ENCODE measurements around the gene DNAJB13.

The DNAJB13 gene

GRCh38 chr11:73974604-73975478 is 24.0 kb downstream of the DNAJB13 start:
- no peak overlapping the region for H3K4me3 ChIP-seq (replicated peaks; ENCODE audit: low read depth, low read length)
- TF ChIP-seq, protein P1, sequence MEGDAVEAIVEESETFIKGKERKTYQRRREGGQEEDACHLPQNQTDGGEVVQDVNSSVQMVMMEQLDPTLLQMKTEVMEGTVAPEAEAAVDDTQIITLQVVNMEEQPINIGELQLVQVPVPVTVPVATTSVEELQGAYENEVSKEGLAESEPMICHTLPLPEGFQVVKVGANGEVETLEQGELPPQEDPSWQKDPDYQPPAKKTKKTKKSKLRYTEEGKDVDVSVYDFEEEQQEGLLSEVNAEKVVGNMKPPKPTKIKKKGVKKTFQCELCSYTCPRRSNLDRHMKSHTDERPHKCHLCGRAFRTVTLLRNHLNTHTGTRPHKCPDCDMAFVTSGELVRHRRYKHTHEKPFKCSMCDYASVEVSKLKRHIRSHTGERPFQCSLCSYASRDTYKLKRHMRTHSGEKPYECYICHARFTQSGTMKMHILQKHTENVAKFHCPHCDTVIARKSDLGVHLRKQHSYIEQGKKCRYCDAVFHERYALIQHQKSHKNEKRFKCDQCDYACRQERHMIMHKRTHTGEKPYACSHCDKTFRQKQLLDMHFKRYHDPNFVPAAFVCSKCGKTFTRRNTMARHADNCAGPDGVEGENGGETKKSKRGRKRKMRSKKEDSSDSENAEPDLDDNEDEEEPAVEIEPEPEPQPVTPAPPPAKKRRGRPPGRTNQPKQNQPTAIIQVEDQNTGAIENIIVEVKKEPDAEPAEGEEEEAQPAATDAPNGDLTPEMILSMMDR (IDR thresholded peaks at IDR 0.05; ENCODE audit: low read depth, low read length, missing control alignments) = no peak
- DNase-seq (ENCODE audit: extremely low read depth, low read depth) = no peak

GRCh38 chr11:73975479-73975757 is 24.6 kb downstream of the DNAJB13 start:
- H3K4me3 ChIP-seq (replicated peaks; ENCODE audit: low read depth, low read length) = no peak overlapping the region
- DNase-seq (ENCODE audit: extremely low read depth, low read depth) = no peak
- TF ChIP-seq, protein P1 (IDR thresholded peaks at IDR 0.05; ENCODE audit: low read depth, low read length, missing control alignments) = no peak

DNA sequence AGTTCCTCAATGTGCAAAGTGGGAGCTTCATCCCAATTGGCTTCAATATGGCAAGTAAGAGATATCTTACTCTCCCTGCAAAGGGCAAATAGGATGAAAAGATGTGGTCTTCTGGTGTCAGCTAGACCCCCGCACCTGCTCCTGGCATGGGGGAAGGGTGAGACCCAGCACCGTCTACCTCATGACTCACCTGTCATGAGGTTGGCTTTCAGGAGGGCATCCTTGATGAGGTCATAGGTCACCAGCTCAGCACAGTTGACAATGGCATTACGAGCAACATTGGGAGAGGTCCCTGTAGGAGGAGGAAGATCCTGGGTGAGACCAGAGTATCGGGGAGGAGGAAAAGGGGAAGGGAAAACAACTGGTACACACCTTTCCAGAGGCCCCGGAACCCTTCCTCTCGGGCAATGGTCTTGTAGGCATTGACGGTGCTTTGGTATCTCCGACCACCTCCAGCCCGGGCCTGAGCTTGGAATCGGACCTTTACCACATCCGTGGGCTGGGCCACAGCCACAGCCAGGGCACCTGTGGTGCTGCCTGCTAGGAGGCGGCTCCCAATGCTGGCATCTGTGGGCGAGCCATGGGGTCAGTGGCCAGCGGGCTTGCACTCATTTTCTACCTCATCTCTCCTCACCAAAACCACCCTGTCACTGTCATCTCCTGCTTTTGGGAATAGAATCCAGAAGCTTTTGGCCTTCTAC is 25.8 kb downstream of the DNAJB13 start:
- TF ChIP-seq, protein P1 (IDR thresholded peaks at IDR 0.05; ENCODE audit: low read depth, low read length, missing control alignments) = no peak
- DNase-seq (ENCODE audit: extremely low read depth, low read depth) = no peak
- H3K4me3 ChIP-seq (replicated peaks; ENCODE audit: low read depth, low read length) = no peak overlapping the region

DNA sequence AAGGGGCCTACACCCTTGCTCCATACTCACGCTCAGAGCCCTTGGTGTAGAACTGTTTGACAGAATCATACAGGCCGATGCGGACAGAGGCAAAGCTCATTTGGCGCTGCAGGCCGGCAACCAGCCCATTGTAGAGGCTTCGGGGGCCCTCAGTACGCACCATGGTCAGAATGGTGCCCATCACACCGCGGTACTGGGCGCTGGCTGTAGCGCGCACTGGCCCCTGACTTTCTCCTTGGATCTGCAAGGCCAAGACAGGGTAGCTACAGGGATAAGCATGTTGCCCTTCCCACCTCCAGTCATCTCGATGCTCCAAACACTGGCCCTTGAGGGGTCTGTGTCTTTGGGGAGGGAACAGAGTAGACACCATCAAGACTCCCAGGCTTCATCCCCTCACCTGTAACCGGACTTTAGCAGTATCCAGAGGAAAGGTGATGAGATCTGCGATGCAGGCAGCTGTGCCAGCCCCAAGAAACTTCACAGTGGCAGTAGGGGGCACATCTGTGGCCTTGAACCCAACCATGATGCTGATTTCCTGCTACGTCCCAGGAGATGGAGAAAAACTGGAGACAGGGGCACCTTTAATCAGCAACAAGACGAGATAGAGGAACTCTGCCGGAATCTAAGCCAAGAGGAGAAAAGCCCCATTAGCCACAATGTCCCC is 27.2 kb downstream of the DNAJB13 start:
- TF ChIP-seq, protein P1 (IDR thresholded peaks at IDR 0.05; ENCODE audit: low read depth, low read length, missing control alignments) = no peak
- no peak overlapping the region for H3K4me3 ChIP-seq (replicated peaks; ENCODE audit: low read depth, low read length)
- no peak for DNase-seq (ENCODE audit: extremely low read depth, low read depth)

- TF ChIP-seq, protein P1 (IDR thresholded peaks at IDR 0.05; ENCODE audit: low read depth, low read length, missing control alignments) = no peak
- no peak for DNase-seq (ENCODE audit: extremely low read depth, low read depth)
- no peak overlapping the region for H3K4me3 ChIP-seq (replicated peaks; ENCODE audit: low read depth, low read length)
Measured at GRCh38 chr11:73978576-73979086, 27.8 kb downstream of the DNAJB13 start.

DNA sequence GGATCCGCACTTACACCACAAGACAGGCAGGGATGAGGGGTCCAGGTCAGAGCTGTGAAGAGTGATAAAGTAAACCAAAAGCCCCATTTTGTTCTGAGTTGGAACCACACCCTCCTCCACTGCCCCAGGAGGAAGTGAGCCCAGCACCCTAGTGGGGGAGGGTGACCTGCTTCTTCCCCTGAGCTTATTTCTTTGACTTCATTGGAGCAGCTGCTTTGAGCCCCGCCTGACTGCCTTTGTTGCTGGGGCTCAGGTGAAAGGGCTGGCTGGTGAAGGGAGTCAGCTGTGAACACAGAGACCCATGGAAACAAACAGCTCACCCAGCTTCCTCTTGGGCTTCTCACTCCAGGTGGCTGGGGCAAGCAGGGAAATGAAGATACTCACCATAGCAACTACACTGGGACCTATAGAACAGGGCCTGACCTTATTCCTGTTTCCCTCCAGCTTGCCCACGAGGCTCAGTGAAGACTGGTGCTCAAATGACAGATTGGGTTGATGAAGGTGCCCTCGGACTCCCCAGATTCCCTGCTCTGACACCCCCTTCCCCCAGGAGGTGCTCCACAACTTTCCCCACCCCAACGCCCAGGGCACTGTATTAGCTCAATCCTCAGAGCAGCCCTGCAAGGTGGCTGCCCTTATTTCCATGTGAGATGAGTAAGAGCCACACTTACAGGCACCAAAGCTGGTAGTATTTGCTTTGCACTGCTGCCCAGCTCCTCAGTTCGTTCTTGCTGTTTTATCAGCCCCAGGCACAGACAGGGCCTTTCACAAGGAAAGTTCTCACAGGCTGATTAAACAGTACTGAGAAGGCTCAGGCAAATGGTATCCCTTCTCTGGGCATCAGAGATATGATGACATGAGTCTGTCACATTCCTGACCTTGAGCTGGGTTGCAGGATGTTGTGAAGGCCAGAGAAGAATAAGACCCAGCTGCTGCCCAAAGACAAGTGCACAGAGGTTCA is 29.5 kb downstream of the DNAJB13 start:
- H3K4me3 ChIP-seq (replicated peaks; ENCODE audit: low read depth, low read length) = no peak overlapping the region
- DNase-seq (ENCODE audit: extremely low read depth, low read depth) = no peak

More for the DNA sequence above, 29.5 kb downstream of the DNAJB13 start:
- TF ChIP-seq, protein P1 (IDR thresholded peaks at IDR 0.05; ENCODE audit: low read depth, low read length, missing control alignments) = no peak

All from HFF-Myc (cell line).